HCT116 (cell line): Measurements from ENCODE around the gene CSNK1E.

Source experiments
- POLR2A ChIP-seq: IDR thresholded peaks from 2 replicates; pipeline ENCODE4 v1.7.0; 2011; ENCODE audit warnings: borderline replicate concordance; ENCODE audit not compliant: insufficient read depth, insufficient read length; ENCODE audit errors: extremely low read depth
- POLR2AphosphoS5 ChIP-seq: IDR thresholded peaks from 2 replicates; pipeline ENCODE4 v1.6.1; 2011; ENCODE audit warnings: mild to moderate bottlenecking, low read depth, low read length, moderate library complexity
- RAD21 ChIP-seq: IDR thresholded peaks from 2 replicates; pipeline ENCODE4 v1.6.1; 2012; ENCODE audit warnings: low read depth, mild to moderate bottlenecking
- TF ChIP-seq, protein P1 (sequence below), 3 experiments: fragments of 200-600 bp in 1 of 3; sonication (generic) in 1 of 3; IDR thresholded peaks in 2 of 3; conservative IDR thresholded peaks in 1 of 3; 2 replicates each; pipeline ENCODE4 v1.5.1; 2012 to 2017; ENCODE audit warnings: low read depth in 2 of 3, low read length in 2 of 3, antibody characterized with exemption in 1 of 3, borderline replicate concordance in 1 of 3, control low read depth in 1 of 3, mild to moderate bottlenecking in 1 of 3, mixed read lengths in 1 of 3, mixed run types in 1 of 3, moderate library complexity in 1 of 3; ENCODE audit not compliant: insufficient read depth in 1 of 3
- TF ChIP-seq, protein P2 (sequence below): IDR thresholded peaks from 2 replicates; pipeline ENCODE4 v1.6.1; 2012

DNA sequence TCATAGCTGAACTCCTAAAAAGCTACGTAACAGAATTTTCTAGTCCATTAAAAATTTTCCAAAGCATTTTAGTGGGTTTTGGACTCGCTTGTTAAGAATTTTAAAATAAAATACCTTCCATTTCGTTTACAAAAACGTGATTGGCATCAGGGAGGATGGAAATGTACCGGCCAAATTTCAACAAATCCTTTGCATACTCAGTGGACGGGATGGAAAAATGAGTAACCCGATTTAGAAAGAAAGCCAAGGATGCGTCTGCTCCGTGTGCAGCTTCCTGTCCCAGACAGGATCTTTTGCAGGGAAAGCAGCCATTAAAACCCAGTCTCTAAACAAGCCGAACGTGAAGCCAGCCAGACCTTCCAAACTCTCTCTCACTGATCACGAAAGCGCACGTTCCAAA lies 60.1 kb downstream of the CSNK1E start:
- TF ChIP-seq, protein P1, sequence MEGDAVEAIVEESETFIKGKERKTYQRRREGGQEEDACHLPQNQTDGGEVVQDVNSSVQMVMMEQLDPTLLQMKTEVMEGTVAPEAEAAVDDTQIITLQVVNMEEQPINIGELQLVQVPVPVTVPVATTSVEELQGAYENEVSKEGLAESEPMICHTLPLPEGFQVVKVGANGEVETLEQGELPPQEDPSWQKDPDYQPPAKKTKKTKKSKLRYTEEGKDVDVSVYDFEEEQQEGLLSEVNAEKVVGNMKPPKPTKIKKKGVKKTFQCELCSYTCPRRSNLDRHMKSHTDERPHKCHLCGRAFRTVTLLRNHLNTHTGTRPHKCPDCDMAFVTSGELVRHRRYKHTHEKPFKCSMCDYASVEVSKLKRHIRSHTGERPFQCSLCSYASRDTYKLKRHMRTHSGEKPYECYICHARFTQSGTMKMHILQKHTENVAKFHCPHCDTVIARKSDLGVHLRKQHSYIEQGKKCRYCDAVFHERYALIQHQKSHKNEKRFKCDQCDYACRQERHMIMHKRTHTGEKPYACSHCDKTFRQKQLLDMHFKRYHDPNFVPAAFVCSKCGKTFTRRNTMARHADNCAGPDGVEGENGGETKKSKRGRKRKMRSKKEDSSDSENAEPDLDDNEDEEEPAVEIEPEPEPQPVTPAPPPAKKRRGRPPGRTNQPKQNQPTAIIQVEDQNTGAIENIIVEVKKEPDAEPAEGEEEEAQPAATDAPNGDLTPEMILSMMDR (IDR thresholded peaks at IDR 0.05 in 2 of 3, conservative IDR thresholded peaks at IDR 0.05 in 1 of 3; ENCODE audit: borderline replicate concordance in 1 of 3, insufficient read depth in 1 of 3, low read depth in 2 of 3, low read length in 2 of 3): no peak
- TF ChIP-seq, protein P2, sequence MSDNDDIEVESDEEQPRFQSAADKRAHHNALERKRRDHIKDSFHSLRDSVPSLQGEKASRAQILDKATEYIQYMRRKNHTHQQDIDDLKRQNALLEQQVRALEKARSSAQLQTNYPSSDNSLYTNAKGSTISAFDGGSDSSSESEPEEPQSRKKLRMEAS: no peak
- no peak for TF ChIP-seq RAD21
- no peak for TF ChIP-seq POLR2A
- no peak for TF ChIP-seq POLR2AphosphoS5
